Ramos (cell line): Measurements from ENCODE around the gene PCDHA5.

Source experiments
- in situ Hi-C: fragments of 300-500 bp; cut with MboI; formaldehyde crosslinking; loops from one replicate; pipeline ENCODE4 v1.14.3; 2022; ENCODE audit warnings: low sequenced_read_pairs; ENCODE audit not compliant: unreplicated experiment

The PCDHA5 gene

GRCh38 chr5:140857177-140857986, 36.0 kb downstream of the PCDHA5 start:
- in situ Hi-C loops: loop anchor here (10.0 kb wide), 1 partner anchor 187 kb away; no protein-coding TSS in a partner anchor

GRCh38 chr5:140857987-140858240, 36.5 kb downstream of the PCDHA5 start:
- in situ Hi-C loops: loop anchor here (10.0 kb wide), 1 partner anchor 187 kb away; no protein-coding TSS in a partner anchor

- in situ Hi-C loops: no loop called here
Measured at GRCh38 chr5:140862441-140863295, 41.3 kb downstream of the PCDHA5 start.

GRCh38 chr5:140868721-140869554, 47.5 kb downstream of the PCDHA5 start, which contains the start of gene PCDHA11:
PCDHA11 (plus strand) TSS chr5:140868957; CDS start chr5:140869104, 147 bp downstream.
- in situ Hi-C loops: no loop called here

GRCh38 chr5:140869555-140869886, 48.1 kb downstream of the PCDHA5 start:
- in situ Hi-C loops: no loop called here

GRCh38 chr5:140870221-140871201, 49.1 kb downstream of the PCDHA5 start:
- in situ Hi-C loops: no loop called here
